HUES64 (cell line): ENCODE data around the gene CTNNA3.

Source experiments
- H3K27ac ChIP-seq: 2 replicates; pipeline ENCODE4 v1.7.0; 2013; ENCODE audit warnings: low read depth, low read length, inconsistent platforms
- H3K27me3 ChIP-seq: 2 replicates; pipeline ENCODE4 v1.6.1; 2013; ENCODE audit warnings: mild to moderate bottlenecking, low read length; ENCODE audit not compliant: insufficient read depth
- H3K36me3 ChIP-seq: 2 replicates; pipeline ENCODE4 v1.6.1; 2013; ENCODE audit warnings: mild to moderate bottlenecking, low read length; ENCODE audit not compliant: insufficient read depth
- H3K4me1 ChIP-seq: 2 replicates; pipeline ENCODE4 v1.6.1; 2013; ENCODE audit warnings: mild to moderate bottlenecking, low read length, moderate library complexity; ENCODE audit not compliant: insufficient read depth
- H3K4me3 ChIP-seq: 2 replicates; pipeline ENCODE4 v1.5.1; 2013; ENCODE audit warnings: mild to moderate bottlenecking, low read length, moderate library complexity
- H3K9ac ChIP-seq: 2 replicates; pipeline ENCODE4 v1.6.1; 2013; ENCODE audit warnings: mild to moderate bottlenecking, low read depth, low read length
- H3K9me3 ChIP-seq: 2 replicates; pipeline ENCODE4 v1.6.1; 2013; ENCODE audit warnings: low read depth, low read length; ENCODE audit not compliant: insufficient read depth
- WGBS: fragments of 150-250, 120-280 bp; methylation state at CpG from one replicate; pipeline ENCODE4 v1.1.7; 2013; ENCODE audit warnings: missing lambda C conversion rate; 5-methylcytosine and 5-hydroxymethylcytosine counted together

The CTNNA3 gene

DNA sequence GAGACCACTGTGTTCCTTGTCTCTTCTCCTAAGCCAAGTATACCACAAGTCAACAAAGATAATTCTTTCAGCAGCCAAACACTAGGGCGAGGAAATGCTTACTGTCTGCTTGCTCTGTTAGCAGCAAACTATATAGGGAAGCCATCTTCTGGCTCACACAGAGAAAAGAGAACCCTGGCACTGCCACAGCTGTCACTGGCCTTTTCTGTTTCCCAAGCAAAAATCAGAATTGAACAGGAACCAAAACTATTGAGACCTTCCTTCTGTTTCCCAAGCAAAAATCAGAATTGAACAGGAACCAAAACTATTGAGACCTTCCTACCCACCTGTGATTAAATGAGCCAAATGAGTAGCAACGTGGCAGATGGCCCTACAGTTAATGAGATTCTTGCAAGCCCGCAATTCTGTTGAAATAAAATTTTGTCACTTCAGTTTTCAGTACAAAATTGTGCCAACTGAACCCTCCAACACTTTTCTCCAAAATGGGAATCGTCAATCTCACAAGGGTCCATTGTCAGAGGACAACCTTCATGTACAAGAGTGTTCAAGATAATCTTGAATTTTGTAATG is 715.7 kb downstream of the CTNNA3 start:
- Histone ChIP-seq H3K4me3 (no peak overlapping the region), H3K9me3 (no peaks in the 10 kb centered on the region), H3K27ac (no peak overlapping the region), H3K4me1 (no peaks in the 10 kb centered on the region), H3K9ac (no peak overlapping the region), H3K36me3 (no peaks in the 10 kb centered on the region), H3K27me3 (no peaks in the 10 kb centered on the region)
- 95% methylated on average over 4 of the region's 4 CpGs for WGBS

DNA sequence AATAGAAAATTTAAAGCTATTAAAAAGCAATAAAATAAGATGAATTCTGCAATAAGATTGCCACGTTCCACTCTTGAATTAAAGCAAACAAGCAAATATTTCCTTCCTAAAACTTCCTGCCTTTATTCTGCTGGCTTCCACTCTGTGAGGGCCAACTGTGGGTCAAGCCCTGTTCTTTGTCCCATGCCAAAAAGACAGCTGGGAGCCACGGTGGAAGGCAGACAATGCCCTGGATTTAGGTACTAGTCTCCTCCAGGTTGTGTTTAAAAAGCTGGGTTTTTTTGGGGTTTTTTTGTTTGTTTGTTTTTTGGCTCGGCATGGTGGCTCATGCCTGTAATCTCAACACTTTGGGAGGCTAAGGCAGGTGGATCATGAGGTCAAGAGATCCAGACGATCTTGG is 731.0 kb downstream of the CTNNA3 start:
- H3K36me3 ChIP-seq = no peaks in the 10 kb centered on the region
- no peaks in the 10 kb centered on the region for H3K4me1 ChIP-seq
- WGBS = 87% methylated on average over 4 of the region's 4 CpGs
- no peaks in the 10 kb centered on the region for H3K27me3 ChIP-seq
- no peak overlapping the region for H3K27ac ChIP-seq
- no peaks in the 10 kb centered on the region for H3K9me3 ChIP-seq
- no peak overlapping the region for H3K4me3 ChIP-seq
- H3K9ac ChIP-seq = no peak overlapping the region

GRCh38 chr10:66958466-66958865 is 737.5 kb downstream of the CTNNA3 start:
- Histone ChIP-seq H3K9ac (no peak overlapping the region), H3K4me3 (no peak overlapping the region), H3K9me3 (no peaks in the 10 kb centered on the region), H3K27ac (no peak overlapping the region), H3K4me1 (no peaks in the 10 kb centered on the region), H3K36me3 (no peaks in the 10 kb centered on the region), H3K27me3 (no peaks in the 10 kb centered on the region)
- WGBS = 97% methylated on average over 2 of the region's 2 CpGs

DNA sequence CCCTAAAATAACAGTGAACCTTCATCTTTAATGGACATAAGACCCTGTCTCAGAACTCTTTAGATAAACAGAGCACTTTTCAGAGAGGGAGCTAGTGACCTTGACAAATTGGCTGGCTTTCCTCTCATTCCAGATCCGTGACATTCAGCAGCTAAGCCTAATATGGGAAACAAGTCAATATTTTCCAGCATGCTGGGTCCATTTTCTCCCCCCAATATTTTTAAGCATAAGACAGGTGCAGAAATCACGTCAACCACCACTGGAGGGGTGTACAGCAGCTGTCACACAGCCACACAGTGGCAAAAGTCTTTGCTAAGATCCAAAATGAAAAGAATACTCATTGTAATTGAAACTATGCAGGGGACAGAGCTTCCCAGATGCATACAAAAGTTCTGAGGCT is 744.1 kb downstream of the CTNNA3 start:
- WGBS = 91% methylated on average over 2 of the region's 2 CpGs
- Histone ChIP-seq H3K9ac (no peak overlapping the region), H3K4me1 (no peaks in the 10 kb centered on the region), H3K36me3 (no peaks in the 10 kb centered on the region), H3K4me3 (no peak overlapping the region), H3K27me3 (no peaks in the 10 kb centered on the region), H3K9me3 (no peaks in the 10 kb centered on the region), H3K27ac (no peak overlapping the region)

DNA sequence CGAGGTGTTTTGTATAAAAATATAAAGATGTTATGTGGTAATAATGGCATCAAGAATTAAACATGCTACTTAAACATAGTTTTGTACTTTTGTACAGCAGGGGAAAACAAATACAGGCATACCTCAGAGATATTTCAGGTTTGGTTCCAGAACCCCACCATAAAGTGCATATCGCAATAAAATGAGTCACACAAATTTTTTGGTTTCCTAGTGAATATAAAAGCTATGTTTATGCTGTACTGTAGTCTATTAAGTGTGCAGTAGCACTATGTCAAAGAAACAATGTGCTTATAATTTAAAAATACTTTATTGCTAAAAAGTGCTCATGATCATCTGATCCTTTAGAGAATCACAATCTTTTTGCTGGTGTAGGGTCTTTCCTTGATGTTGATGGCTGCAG is 752.4 kb downstream of the CTNNA3 start:
- Histone ChIP-seq H3K4me3 (no peak overlapping the region), H3K27me3 (no peaks in the 10 kb centered on the region), H3K27ac (no peak overlapping the region), H3K9ac (no peak overlapping the region), H3K36me3 (no peaks in the 10 kb centered on the region), H3K4me1 (no peaks in the 10 kb centered on the region), H3K9me3 (no peaks in the 10 kb centered on the region)
- WGBS = no CpG with 5 or more reads among the region's 2 CpGs

DNA sequence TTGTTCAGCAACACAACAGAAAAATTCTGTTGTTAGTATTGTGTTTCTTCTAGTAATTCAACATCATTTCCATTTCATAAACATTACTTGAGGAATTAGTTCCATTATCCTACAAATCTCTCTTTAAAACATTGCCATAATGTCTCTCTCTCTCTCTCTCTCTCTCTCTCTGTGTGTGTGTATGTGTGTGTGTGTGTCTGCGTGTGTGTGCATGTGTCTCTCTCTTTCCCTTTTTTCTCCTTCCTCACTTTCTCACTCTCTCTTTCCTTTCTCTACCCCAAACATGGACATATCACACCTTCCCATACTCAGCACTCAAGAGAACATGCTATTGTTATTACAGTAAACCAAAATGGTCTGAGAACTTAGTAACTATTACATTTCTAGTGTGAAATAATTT is 753.6 kb downstream of the CTNNA3 start:
- Histone ChIP-seq H3K27me3 (no peaks in the 10 kb centered on the region), H3K4me1 (no peaks in the 10 kb centered on the region), H3K9me3 (no peaks in the 10 kb centered on the region), H3K27ac (no peak overlapping the region), H3K9ac (no peak overlapping the region), H3K36me3 (no peaks in the 10 kb centered on the region), H3K4me3 (no peak overlapping the region)
- no CpG with 5 or more reads among the region's 1 CpG for WGBS

DNA sequence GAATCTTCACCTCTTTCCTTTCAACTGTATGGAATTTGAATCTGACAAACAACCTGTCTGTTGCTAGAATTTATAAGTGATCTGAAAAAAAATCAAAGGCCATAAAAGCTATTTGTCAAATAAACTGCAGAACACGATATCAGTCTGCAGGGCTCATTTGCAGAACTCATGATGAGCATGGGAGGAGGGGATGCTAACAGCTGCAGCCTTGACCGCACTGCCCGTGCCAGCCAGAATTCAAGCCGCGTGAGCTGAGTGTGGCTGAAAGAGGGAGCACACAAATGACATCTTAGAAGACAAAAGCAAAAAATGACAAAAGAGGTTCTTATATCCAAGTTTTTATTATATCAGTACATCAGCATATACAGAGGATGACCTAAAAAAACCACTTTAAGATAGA is 754.5 kb downstream of the CTNNA3 start:
- H3K36me3 ChIP-seq = no peaks in the 10 kb centered on the region
- no peak overlapping the region for H3K9ac ChIP-seq
- WGBS = 92% methylated on average over 5 of the region's 5 CpGs
- no peaks in the 10 kb centered on the region for H3K4me1 ChIP-seq
- no peak overlapping the region for H3K4me3 ChIP-seq
- no peaks in the 10 kb centered on the region for H3K27me3 ChIP-seq
- H3K27ac ChIP-seq = no peak overlapping the region
- no peaks in the 10 kb centered on the region for H3K9me3 ChIP-seq

- WGBS = 94% methylated on average over 3 of the region's 3 CpGs
- Histone ChIP-seq H3K9ac (no peak overlapping the region), H3K27ac (no peak overlapping the region)
Observed at GRCh38 chr10:66940965-66941364, 755.0 kb downstream of the CTNNA3 start.

GRCh38 chr10:66934711-66935110 is 761.3 kb downstream of the CTNNA3 start:
- Histone ChIP-seq H3K27ac (no peak overlapping the region), H3K9ac (no peak overlapping the region), H3K9me3 (no peaks in the 10 kb centered on the region), H3K4me1 (peaks cover 7% of the 10 kb centered on the region), H3K27me3 (peaks cover under 1% of the 10 kb centered on the region), H3K36me3 (no peaks in the 10 kb centered on the region), H3K4me3 (no peak overlapping the region)

More at GRCh38 chr10:66940965-66941364, 755.0 kb downstream of the CTNNA3 start:
- Histone ChIP-seq H3K27me3 (no peaks in the 10 kb centered on the region), H3K36me3 (no peaks in the 10 kb centered on the region), H3K9me3 (no peaks in the 10 kb centered on the region), H3K4me1 (no peaks in the 10 kb centered on the region), H3K4me3 (no peak overlapping the region)

DNA sequence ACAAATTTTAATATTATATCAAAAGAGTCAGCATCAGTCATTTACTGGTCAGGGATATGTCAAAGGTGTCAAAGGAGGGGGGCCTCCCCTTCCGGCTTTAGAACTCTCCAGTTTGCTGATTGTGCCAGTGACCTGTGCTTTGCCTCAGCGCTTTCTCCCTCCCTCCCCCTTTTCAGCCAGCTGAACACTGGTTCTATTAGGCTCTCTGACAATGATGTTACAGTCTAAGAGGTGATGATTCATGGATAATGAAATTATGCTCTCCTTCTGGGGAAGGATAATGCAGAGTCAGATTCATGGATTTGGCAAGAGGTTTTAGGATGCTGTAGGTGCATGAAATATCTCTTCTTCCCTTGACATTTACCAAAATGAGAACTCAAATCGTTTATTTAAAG is 764.0 kb downstream of the CTNNA3 start:
- Histone ChIP-seq H3K4me3 (no peak overlapping the region), H3K9ac (no peak overlapping the region), H3K9me3 (no peaks in the 10 kb centered on the region), H3K4me1 (peaks cover 30% of the 10 kb centered on the region), H3K27me3 (peaks cover 28% of the 10 kb centered on the region), H3K27ac (no peak overlapping the region), H3K36me3 (no peaks in the 10 kb centered on the region)
- WGBS = 71% methylated on average over 3 of the region's 3 CpGs

DNA sequence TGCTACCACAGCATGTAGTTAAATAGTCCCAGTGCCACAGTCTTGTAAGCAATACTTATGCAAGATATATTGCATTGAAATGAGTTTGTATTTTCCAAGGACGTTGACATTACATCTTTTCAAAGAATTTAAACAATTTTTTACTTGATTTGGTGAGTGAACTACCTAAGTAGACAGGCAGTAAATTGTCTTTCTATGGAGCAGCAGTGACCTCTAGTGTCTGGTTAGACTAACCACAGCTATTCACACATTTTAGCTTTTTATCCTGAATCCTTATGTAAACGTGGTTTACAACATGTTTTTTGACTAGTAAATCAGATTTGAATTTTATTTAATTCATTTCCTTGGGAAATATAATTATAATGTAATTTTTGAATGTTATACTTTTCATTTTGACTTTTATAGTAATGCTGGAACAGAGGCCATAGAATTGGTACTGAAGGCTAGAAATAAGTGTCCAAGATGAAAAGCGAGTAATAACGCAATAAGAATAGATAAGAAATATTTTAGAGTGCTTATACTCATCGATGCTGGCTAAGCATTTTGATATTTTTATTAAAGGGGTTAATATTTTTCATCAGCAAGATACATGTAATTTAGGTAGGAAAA is 764.6 kb downstream of the CTNNA3 start:
- Histone ChIP-seq H3K4me3 (no peak overlapping the region), H3K27ac (no peak overlapping the region)

GRCh38 chr10:66929375-66929774 is 766.6 kb downstream of the CTNNA3 start:
- 89% methylated on average over 5 of the region's 5 CpGs for WGBS
- Histone ChIP-seq H3K4me1 (peaks cover 53% of the 10 kb centered on the region), H3K4me3 (no peak overlapping the region), H3K27me3 (peaks cover 38% of the 10 kb centered on the region), H3K27ac (no peak overlapping the region), H3K9ac (no peak overlapping the region), H3K9me3 (no peaks in the 10 kb centered on the region), H3K36me3 (no peaks in the 10 kb centered on the region)

More for the DNA sequence above, 764.6 kb downstream of the CTNNA3 start:
- Histone ChIP-seq H3K36me3 (no peaks in the 10 kb centered on the region), H3K9me3 (no peaks in the 10 kb centered on the region), H3K27me3 (peaks cover 34% of the 10 kb centered on the region), H3K4me1 (peaks cover 35% of the 10 kb centered on the region), H3K9ac (no peak overlapping the region)
- WGBS = 72% methylated on average over 3 of the region's 5 CpGs
